HAP-1 (cell line): ENCODE results near the gene ZFAND2A.
A peak's percentile ranks its signal among the peaks of the same experiment; 100 is the strongest.
"Not testable (repeated sequence)": the region's sequence is repeated elsewhere in the genome, so short reads cannot be mapped to it uniquely, and the experiment has no call there.

Experiments
- DNase-seq, 2 experiments: peaks; one replicate each; pipeline ENCODE4 v3.0.0-alpha.2; 2016 to 2020; ENCODE audit warnings: low spot score in 2 of 2
- H3K27me3 ChIP-seq: fragments of 250-450 bp; sonication (Bioruptor Pico); 2 replicates; pipeline ENCODE4 v1.5.1; 2020; ENCODE audit warnings: low read depth, mild to moderate bottlenecking, moderate library complexity
- H3K36me3 ChIP-seq: fragments of 250-450 bp; sonication (Bioruptor Pico); replicated peaks from 2 replicates; pipeline ENCODE4 v1.5.1; 2020; ENCODE audit warnings: mild to moderate bottlenecking
- H3K4me1 ChIP-seq: fragments of 250-450 bp; sonication (Bioruptor Pico); 2 replicates; pipeline ENCODE4 v1.5.1; 2020; ENCODE audit warnings: mild to moderate bottlenecking
- H3K4me3 ChIP-seq: fragments of 250-450 bp; sonication (Bioruptor Pico); 2 replicates; pipeline ENCODE4 v1.5.1; 2020; ENCODE audit warnings: mild to moderate bottlenecking, moderate library complexity
- H3K9me3 ChIP-seq: fragments of 250-450 bp; sonication (Bioruptor Pico); 2 replicates; pipeline ENCODE4 v1.5.1; 2020; ENCODE audit warnings: mild to moderate bottlenecking, moderate library complexity
- in situ Hi-C: fragments of 300-500 bp; cut with MboI; formaldehyde crosslinking; loops from 3 replicates; pipeline ENCODE4 v1.14.3; 2020; ENCODE audit warnings: low sequenced_read_pairs, inconsistent platforms, mixed read lengths

The ZFAND2A gene

DNA sequence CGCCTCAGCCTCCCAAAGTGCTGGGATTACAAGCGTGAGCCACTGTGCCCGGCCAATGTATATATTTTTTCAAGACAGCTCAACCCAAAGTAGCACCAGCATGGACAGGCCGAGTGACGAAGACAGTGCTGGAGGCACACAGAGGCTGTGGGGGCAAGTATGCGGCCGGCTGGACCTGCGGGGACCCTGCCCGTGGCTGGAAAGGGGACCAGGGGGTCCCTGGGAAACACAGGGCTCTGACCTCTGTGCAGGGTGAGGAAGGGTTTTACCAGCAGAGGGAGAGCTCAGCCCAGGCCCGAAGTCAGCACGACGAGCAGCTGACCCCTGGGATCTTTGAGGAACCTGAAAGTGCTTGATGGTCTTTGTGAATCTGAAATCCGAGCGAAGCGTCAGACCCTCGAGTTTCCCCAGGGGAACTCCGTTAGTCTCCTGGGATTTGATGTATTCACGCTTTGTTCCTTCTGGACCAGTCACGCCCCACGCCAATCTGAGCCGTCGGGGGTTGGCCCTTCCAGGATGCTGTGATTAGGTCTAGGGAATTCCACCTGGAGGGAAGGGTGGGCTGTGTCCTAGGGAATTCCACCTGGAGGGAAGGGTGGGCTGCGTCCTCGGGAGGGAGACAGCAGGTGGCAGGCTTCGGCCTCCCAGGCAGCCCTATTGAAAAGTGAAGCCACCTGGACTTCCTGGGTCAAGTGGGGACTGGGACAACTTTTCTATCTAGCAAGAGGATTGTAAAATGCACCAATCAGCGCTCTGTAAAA, 10.9 kb upstream of the ZFAND2A start:
- DNase-seq, result peak in 1 of 2 experiments; percentile 18
- no peaks in the 10 kb centered on the region for H3K27me3 ChIP-seq
- in situ Hi-C loops, result no loop called here
- no peak overlapping the region for H3K4me3 ChIP-seq
- H3K36me3 ChIP-seq, result no peaks in the 10 kb centered on the region
- H3K4me1 ChIP-seq, result peaks cover 2% of the 10 kb centered on the region; the same call in 1 of the 2 replicates
- H3K9me3 ChIP-seq, result no peaks in the 10 kb centered on the region

DNA sequence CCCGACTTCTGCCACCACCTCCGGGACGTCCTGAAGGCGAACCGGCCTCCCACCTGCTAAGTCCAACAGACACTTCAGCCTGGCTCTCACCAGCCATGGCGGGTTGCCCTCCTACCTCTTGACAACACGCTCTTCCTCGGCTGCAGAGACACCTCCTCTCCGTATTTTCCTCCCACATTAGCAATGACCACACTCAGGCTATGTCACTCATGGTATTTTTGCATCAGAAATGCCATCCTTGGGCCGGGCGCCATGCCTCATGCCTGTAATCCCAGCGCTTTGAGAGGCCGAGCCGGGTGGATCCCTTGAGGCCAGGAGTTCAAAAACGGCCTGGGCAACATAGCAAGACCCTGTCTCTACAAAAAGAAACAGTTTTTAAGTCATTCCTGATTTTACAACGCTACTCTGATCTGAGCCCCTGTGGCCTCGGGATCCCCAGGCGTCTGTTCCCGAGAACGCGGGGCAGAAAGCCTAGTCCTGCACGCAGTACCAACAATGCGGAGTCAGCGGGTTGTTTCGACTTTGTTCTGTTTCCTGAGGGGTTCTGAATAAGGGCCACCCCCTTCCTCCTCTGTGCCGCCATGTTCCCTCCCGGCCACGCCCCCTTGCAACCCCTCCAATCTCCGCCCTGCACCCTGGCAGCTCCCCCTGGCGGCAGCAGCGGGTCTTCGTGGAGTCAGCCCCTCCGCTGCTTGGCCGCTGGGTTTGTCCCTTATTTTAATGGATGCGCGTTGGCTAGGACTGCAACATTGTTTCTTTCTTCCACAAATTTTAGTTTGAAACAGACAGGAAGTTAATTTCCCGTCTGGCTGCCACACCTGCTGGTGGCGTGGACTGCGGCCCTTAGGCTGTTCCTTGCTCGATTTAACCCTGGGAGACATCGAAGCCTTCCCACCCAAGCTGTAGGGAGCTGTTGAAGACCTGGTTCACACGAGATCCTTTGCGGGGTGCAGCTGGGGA, 9.7 kb upstream of the ZFAND2A start:
- no peaks in the 10 kb centered on the region for H3K27me3 ChIP-seq
- peak in 1 of 2 experiments; percentile 52 for DNase-seq
- H3K4me1 ChIP-seq, result no peaks in the 10 kb centered on the region
- H3K9me3 ChIP-seq, result no peaks in the 10 kb centered on the region
- H3K4me3 ChIP-seq, result no peak overlapping the region
- in situ Hi-C loops, result no loop called here
- peaks cover 3% of the 10 kb centered on the region; the same call in 1 of the 2 replicates for H3K36me3 ChIP-seq

DNA sequence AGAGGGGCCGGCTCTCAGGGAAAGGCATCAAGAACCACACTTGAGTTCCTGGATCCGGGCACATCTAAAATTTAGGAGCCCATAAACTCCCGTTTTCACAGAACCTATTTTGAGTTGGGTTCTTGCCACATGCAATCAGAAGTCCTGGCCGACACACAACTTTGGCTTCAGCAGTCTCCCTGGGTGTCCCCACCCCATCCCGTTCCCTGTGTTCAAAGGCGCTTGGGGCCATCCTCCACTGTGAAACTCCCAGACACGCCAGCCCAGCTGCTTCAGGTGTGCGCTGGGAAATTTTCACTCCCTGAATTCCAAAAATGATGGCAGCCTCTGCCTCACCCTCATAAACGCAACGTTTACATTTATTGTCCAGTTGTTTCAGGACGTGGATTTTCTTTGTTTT, 8.4 kb upstream of the ZFAND2A start:
- Histone ChIP-seq H3K4me1 (no peaks in the 10 kb centered on the region), H3K4me3 (no peak overlapping the region), H3K27me3 (no peaks in the 10 kb centered on the region), H3K9me3 (no peaks in the 10 kb centered on the region), H3K36me3 (peaks cover 4% of the 10 kb centered on the region; the same call in 1 of the 2 replicates)
- no peak for DNase-seq
- in situ Hi-C loops, result no loop called here

DNA sequence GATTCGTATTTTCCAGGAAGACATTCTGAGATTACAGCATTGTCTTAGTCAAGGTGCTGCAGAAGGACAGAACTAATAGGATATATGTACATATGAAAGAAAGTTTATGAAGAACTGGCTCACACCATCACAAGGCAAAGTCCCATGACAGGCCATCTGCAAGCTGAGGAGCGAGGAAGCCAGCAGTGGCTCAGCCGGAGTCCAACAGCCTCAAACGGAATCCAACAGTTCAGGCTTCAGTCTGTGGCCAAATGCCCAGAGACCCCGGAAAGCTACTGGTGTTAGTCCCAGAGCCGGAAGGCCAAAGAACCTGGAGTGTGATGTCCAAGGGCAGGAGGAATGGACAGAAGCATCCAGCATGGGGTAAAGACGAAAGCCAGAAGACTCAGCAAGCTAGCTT, 4.4 kb upstream of the ZFAND2A start:
- Histone ChIP-seq H3K4me3 (no peak overlapping the region), H3K4me1 (no peaks in the 10 kb centered on the region), H3K27me3 (no peaks in the 10 kb centered on the region), H3K9me3 (no peaks in the 10 kb centered on the region), H3K36me3 (peaks cover 10% of the 10 kb centered on the region)
- in situ Hi-C loops, result no loop called here
- no peak for DNase-seq

DNA sequence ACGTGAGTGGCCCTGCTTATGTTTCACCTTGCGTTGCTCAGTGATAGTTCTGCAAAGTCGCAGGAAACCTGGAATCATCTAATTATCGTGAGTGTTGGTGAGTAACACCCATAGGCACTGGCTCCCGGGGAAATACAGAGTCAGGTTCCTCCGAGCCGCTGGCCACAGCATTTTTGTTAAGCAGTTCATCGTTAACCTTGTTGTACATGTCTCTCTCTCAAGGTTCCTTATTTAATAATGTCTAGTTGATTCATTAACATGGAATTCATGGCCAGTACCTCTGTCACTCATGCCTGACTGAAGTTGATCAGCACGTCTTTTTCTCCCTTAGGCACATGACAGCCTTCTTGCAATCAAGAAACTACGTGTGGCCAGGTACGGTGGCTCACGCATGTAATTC, 3.1 kb upstream of the ZFAND2A start:
- Histone ChIP-seq H3K4me1 (peaks cover 4% of the 10 kb centered on the region), H3K27me3 (no peaks in the 10 kb centered on the region), H3K36me3 (peaks cover 12% of the 10 kb centered on the region), H3K9me3 (no peaks in the 10 kb centered on the region), H3K4me3 (no peak overlapping the region)
- in situ Hi-C loops, result no loop called here
- DNase-seq, result no peak

DNA sequence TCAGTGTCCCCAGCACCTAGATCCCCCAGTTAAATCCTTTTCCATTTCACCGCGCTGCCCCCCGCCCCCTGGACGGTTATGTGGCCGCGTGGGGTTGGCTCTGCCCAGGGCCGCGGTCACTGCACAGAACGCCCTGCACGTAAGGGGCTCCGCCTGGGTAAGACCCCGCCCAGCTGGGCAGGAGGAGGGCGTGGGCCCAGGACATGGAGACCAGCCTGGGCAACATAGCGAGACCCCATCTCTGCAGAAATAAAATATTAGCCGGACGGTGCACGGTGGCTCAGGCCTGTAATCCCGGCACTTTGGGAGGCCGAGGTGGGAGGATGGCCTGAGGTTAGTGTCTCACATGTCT, 650 bp upstream of the ZFAND2A start:
- Histone ChIP-seq H3K27me3 (no peaks in the 10 kb centered on the region), H3K4me1 (peaks cover 4% of the 10 kb centered on the region), H3K36me3 (peaks cover 26% of the 10 kb centered on the region), H3K4me3 (peak overlapping the region; percentile 96), H3K9me3 (no peaks in the 10 kb centered on the region)
- in situ Hi-C loops, result no loop called here
- DNase-seq, result no peak

DNA sequence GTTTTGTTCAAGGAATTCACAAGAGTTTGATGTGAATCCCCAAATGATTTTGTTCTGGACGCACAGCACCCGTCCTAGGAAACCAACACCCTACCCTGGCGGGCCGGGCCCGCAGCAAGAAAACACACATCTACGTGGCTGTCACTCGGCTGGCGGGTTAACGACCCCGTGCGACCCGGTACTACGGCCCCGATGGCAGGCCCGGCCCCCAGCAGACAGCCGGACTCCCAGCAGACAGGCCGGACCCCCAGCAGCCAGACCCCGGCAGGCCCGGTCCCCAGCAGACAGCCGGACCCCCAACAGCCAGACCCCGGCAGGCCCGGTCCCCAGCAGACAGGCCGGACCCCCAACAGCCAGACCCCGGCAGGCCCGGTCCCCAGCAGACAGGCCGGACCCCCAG, 765 bp downstream of the ZFAND2A start:
- H3K9me3 ChIP-seq, DNase-seq, H3K4me1 ChIP-seq, in situ Hi-C loops, H3K27me3 ChIP-seq: not testable (repeated sequence)
- Histone ChIP-seq H3K4me3 (peak overlapping the region; percentile 46), H3K36me3 (peaks cover 33% of the 10 kb centered on the region)

DNA sequence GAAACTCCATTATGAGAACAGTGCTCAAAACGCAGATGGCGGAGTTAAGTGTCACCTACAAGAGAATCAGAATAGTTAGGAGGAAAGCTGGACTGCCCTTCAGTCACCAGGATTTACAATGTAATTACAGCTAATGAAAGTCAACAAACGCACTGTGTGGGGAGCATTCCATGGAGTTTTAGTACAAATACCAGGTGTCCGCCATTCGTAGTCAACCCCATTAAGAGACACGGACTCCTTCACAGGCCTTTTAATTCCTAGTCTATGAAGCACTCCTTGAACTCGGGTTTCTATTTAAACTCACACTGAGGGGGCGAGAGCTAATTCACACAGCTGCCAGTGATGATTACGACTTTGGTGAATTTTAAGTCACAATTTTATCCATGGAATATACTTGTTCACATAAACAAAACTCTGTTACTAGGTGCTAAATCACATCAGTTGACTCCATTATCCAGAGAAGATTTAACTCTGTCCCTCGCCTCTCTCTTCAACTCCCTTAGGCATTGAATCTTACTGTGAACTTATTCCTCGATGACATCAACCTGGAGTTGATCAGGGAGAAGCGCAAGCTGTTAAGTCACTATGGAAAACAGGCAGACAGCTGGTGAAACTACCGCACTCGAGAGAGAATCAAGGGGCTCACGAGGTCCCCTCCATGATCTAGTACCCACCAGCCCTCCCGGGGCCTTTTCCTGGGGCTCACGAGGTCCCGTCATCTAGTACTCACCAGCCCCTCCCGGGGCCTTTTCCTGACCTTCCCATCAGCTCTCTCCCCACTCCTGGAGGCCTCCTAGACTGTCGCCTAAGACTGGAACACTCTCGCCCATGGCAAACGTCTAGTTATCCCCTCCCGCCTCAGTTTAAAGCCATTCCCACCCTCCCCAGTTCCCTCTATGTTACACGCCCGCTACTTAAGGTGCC, 1.5 kb downstream of the ZFAND2A start:
- Histone ChIP-seq H3K4me3 (peak overlapping the region; percentile 46), H3K36me3 (peaks cover 35% of the 10 kb centered on the region), H3K4me1 (peaks cover 4% of the 10 kb centered on the region), H3K9me3 (no peaks in the 10 kb centered on the region), H3K27me3 (no peaks in the 10 kb centered on the region)
- in situ Hi-C loops, result no loop called here
- no peak for DNase-seq

DNA sequence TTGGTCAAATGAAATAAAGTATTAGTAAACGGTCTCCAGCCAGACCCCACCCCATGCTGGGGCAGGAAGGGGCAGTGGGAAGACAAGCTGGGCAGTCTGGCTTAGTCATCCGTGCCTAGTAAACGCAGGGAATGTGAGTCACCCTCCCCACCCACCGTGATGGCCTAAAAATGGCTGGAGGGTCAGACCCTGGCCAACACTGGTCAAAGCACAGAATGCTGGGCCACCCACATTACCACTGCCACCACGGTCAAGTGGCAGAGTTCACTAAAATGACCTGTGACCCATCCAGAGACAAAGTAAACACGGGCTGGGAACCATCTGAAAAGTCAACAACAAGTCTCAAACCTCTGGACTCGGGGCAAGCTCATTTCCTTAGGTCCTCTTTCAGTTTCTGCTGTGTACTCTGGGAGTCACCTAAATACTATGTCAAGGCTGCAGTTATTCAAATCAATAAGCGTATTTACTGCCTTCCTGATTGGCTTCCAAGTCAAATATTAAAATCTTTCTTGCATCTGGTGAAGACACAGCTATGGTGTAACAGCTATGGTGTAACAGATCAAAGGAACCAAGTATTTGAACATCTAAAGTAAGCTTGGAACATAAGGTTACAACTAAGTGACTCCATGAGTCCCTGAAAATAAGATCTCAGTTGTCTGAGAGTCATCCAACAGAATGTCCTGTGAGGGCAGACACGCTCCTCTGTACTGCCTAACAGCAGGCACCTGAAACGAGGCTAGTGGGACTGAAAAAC, 3.0 kb downstream of the ZFAND2A start:
- Histone ChIP-seq H3K9me3 (no peaks in the 10 kb centered on the region), H3K4me3 (no peak overlapping the region), H3K4me1 (peaks cover 4% of the 10 kb centered on the region), H3K36me3 (peaks cover 43% of the 10 kb centered on the region), H3K27me3 (no peaks in the 10 kb centered on the region)
- DNase-seq, result no peak
- in situ Hi-C loops, result no loop called here

DNA sequence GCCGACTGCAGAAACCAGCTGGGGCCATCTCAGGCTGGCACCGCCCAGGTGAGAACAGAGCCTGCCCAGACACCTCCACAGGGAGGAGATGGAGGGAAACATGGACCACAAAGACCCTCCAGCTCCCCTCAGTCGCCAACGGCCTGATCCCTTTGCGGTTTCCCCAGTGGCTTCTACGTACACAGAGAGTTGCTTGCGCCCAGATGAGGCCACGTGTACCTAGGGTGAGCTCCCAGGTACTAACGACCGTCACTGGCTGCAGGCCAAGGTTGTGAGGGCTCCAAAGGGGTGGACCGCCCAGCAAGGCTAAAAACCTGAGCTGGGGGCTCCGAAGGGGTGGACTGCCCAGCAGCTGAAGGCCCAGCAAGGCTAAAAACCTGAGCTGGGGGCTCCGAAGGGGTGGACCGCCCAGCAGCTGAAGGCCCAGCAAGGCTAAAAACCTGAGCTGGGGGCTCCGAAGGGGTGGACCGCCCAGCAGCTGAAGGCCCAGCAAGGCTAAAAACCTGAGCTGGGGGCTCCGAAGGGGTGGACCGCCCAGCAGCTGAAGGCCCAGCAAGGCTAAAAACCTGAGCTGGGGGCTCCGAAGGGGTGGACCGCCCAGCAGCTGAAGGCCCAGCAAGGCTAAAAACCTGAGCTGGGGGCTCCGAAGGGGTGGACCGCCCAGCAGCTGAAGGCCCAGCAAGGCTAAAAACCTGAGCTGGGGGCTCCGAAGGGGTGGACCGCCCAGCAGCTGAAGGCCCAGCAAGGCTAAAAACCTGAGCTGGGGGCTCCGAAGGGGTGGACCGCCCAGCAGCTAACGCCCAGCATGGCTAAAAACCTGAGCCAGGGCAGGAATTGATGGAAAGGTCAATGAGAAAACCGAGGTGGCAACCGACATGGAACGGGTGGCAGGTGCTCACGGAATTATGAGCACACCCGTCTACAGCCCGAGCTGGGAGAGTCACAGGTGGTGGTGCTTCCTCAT, 3.9 kb downstream of the ZFAND2A start:
- DNase-seq, H3K9me3 ChIP-seq, in situ Hi-C loops, H3K4me3 ChIP-seq, H3K27me3 ChIP-seq, H3K4me1 ChIP-seq: not testable (repeated sequence)
- peaks cover 45% of the 10 kb centered on the region for H3K36me3 ChIP-seq

DNA sequence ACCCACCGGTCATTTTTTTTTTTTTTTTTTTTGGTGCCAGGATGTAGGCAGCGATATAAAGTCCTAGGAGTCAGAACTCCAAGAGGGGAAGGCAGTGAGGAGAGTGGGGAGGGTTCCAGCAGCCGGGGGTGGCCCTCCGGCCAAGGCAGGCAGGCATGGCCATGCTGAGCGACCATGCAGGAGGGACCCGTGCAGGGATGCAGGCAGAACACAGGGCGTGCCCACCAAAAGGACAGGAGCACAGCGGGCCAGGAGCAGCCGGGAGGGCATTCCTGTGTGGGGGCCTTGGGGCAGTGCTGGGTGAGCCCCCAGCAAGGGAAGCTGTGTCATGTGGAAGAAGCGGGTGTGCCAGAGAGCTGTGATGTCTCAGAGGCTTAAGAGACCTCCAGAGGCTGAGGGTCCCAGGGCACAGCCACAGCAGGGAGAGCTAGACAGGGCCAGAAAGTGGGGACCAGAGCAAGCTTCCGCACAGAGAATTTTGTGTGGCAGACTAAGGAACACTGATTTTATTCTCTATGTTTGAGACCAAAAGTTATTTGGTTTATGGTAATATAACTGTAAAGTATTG, 5.7 kb downstream of the ZFAND2A start:
- Histone ChIP-seq H3K4me1 (peaks cover 4% of the 10 kb centered on the region), H3K4me3 (no peak overlapping the region), H3K27me3 (no peaks in the 10 kb centered on the region), H3K36me3 (peaks cover 45% of the 10 kb centered on the region), H3K9me3 (no peaks in the 10 kb centered on the region)
- no peak for DNase-seq
- in situ Hi-C loops, result no loop called here

DNA sequence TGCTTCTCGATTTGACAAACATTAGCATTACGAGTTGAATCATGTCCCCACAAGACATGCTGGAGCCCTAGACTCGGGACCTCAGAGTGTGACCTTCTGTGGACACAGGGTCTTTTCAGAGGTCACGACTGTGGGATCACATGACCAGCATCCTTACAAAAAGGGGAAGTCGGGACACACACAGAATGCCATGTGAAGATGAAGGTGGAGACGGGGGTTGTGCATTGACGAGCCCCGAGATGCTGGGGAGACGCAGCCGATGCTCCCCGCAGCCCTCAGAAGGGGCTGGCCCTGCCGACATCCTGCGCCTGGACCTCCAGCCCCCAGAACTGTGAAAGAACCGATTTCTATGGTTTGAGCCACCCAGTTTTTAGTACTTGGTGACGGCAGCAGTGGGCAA, 7.5 kb downstream of the ZFAND2A start:
- in situ Hi-C loops, result no loop called here
- Histone ChIP-seq H3K4me3 (no peak overlapping the region), H3K36me3 (peaks cover 37% of the 10 kb centered on the region), H3K27me3 (no peaks in the 10 kb centered on the region), H3K9me3 (no peaks in the 10 kb centered on the region), H3K4me1 (no peaks in the 10 kb centered on the region)
- no peak for DNase-seq
